Daoy (cell line): ENCODE results near the gene COL3A1. TPM values are rescaled to one million over a fixed set of nuclear protein-coding genes. Genes with fewer than 3 reads are reported as not detected.

Source experiments
- DNase-seq: peaks from one replicate; pipeline ENCODE4 v3.0.0-alpha.2; 2015; ENCODE audit warnings: low read depth
- total RNA-seq: library from RNA; depleted of rRNA; stranded (reverse); fragments of >200 nt; shearing (Covaris generic); gene quantifications from 2 replicates; pipeline ENCODE4 v1.2.3, GENCODE V29; 2014

The COL3A1 gene
- total RNA-seq, 1 experiment from 2014 or later, result 9.3 TPM

DNA sequence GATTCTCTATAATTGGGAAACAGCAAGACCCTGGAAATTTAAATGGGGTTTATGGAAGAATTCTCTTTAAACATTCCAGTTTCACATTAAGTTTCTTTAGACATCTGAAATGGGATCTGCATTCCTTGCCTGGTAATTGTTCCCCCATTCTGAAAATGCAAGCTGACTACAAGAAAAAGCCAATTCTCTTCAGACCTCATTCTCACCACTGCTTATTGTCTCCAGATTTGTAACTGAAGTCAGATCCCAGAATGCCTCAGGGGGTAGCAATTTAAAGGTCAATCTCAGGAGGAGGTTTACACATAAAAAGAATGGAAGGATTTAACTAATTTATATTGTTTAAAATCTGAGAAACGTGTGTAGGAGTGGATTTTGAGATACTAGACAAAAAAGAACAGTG is 41.2 kb downstream of the COL3A1 start:
- no peak for DNase-seq

DNA sequence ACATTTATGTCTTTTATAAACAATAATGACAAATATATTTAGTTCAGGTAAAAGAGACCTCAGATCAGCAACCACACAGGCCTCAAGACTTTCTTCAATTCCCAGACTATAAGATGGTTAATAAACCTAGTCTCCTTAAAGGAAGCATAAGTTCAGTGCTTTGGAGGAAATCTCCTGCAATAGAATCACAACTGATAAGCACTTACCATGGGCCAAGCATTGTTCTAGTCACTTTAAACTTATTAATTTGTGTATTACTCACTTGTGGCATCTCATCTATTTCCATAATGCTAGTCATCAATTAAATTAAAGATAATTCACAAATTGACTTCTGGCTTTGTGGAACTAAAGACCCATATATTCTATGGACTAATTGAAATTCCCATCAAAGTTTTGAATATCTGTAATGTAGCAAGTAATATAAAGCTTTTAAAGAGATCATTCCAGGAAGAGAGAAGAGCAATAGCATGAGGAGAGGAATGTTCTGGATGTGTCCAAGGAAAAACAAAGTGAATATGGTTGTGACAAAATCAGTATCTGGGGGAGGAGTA is 42.2 kb downstream of the COL3A1 start:
- DNase-seq, result no peak

DNA sequence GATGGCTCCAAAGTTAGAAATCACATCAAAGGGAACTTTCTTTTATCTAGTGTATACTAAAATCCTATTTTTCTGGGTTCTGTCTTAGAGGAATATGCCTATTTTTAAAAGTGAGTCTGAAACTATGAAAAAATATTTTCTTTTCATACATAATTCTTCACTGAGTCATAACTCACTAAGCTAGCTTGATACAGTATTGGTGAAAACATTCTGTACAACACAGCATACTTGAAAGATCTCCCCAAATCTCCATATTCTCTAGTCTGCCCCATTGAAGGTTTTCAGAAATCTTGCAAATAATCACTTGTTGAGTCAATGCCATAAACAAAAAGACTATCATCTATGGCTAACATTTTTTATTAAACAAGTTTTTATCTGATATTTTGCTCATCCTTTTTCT is 44.5 kb downstream of the COL3A1 start:
- no peak for DNase-seq

DNA sequence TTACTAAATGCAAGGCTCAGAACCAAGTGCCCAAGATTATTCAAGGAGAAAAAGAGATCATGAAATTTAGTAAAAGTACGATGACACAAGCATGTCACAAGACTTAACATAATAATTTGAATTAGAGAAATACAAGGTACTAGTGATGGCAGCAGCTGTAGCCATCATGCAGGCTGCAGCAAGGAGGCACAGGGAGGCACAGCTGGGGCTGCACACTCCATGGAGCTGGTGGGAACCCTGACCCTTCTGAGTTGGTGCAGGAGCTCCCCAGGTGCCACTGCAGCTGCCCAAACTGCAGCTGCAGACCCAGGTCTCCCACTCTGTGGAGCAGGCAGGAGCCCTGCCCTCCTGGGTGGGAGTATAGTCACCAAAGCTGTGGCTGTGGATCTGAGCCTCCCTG is 46.0 kb downstream of the COL3A1 start:
- no peak for DNase-seq

DNA sequence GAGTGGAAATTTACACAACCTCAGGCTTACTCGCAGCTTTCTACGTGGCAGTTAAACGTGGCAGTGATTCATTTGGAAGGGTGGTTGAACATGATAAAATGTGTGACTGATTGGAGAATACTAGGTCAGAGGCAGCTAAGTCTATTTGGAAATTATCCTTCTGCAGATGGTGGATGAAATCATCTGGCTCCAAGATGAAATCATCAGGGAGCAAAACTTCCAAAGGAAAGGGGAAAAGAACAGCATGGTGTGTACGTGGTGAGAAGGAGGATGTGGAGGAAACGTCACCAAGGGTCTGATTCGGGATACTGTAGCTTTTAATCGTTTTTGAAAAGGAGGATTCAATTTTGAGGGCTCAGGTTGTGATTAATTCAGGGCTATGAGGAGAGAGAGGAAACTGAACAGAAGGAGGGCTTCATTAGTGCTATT is 47.9 kb downstream of the COL3A1 start:
- DNase-seq, result peak; percentile 24

DNA sequence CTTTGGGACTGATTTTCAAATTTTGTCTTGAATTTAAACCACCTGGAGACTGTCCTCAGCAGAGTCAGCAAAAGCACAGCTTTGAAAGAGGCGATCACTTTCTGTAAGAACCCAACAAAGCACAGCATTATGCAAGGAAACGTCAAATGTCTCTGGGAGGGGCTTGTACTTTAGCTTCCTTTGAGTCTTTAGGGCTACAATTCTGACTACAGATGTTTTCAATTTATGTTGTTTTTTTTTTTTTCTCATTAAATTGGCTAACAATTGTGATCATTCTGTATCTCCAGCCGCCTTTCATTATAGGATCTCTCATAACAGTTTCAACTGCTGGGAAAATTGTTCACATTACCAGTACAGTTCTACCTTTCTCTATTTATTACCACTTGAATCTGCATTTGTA is 48.3 kb downstream of the COL3A1 start:
- DNase-seq, result no peak

DNA sequence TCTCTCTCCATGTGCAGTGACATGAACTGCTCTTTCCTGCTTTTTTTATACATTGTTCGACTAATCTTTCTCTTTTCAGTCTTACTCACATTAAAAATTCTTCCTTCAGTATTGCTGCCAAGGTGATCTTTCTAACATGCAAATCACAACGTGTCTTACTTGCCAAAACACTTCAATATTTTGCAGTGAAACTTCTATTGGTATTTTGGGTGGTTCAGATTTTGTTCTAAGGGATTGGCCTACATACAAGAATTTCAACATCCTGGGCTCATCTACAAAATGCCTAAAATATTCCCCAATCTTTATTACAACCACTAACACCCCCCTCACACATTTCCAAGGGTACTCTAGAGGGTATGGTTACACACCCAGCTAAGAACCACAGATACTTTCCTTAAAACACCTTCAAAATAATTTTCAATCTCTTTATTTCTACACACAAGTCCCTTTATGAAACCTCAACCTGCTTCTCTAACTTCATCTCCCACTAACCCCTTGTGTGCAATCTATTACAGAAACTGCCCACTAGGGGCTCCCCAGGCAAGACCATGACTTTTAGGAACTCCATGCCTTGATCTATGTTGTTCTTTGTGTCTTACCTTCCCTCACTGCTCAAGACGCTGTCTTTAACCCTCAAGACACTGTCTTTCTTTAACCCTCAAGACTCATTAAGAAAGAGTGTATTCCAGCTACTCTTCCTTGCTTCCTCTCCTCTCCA is 50.9 kb downstream of the COL3A1 start:
- DNase-seq, result peak; percentile 8

DNA sequence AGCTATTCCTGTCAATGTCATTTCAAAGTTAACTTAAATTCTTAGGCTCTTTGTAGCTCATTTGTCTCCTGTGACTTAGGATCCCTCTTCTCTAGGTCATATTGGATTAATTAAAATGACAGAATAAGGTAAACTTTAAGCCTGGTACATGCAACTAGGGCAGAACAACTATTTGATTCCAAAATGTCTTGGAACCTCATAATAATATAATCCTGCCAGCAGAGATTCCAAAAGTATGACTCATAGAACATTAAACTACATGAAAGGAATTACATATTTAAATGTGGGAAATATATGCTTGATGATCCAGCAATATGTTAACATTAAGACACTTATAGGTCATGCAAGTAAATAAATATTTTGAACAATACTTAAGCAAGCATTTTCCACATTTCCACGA is 63.3 kb downstream of the COL3A1 start:
- no peak for DNase-seq

DNA sequence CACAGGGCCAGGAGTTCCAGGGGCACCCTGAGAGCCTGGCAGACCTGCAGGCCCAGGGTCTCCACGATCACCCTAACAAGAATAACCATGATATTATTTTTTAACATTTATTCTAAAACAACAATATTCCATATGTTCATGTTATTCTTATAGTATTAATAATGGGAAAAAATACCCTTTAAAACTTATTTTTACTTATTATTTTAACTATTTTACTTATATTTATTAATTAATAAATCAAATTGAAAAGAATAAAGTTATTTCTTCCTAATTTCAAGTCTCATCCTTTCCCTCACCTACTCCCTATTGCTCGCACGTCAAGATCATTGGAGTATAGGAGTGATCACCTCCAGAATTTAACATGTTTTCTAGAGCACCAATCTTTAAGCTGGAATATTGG is 71.7 kb downstream of the COL3A1 start:
- DNase-seq, result no peak

DNA sequence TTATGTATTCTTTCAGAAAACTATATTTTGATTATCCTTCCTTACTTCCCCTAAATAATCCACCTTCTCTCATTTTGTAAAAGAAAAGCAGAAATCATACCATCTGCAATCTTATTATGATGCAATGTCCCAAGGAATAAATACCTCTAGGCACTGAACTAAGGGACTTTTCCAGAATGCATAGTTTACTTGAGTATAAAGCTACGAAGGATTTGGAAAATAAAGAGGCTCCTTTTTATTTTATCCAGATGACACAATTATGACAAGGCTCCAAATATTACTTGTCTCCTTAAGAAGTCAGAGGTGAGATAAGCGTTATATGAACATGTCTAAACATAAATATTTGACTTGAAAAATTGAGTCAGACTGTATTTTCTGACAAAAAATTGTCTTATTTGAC is 72.1 kb downstream of the COL3A1 start:
- DNase-seq, result no peak

DNA sequence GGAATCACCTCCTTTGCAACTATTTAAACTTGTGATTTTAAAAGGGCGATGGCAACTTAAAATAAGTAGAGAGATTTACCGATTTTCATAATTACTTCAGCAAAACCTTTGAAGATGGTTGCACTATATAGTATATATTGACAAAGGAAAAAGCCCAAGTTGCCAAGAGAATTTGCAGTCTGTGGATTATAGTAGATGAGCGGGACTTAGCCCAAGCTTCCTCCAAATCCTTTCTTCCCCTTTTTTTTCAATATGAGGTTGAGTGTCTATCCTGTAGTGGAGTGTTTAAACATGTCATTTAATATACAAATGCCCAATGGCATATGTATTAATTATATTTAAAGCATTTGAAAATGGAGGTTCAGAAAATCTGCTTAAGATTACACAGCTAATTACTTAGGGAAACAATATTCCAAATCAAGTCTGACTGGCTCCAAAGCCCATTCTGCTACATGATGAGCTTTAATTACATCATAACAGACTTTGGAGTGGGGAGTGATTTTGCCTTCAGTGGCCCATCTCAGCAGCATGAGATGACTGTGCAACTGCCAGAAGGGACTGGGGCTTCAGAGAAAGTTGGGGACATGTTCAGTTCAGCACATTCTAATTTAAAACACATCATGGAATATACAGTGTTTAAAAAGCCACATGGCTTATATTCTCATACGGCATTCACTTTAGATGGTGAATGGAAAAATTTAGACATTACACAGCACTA is 73.2 kb downstream of the COL3A1 start:
- no peak for DNase-seq

DNA sequence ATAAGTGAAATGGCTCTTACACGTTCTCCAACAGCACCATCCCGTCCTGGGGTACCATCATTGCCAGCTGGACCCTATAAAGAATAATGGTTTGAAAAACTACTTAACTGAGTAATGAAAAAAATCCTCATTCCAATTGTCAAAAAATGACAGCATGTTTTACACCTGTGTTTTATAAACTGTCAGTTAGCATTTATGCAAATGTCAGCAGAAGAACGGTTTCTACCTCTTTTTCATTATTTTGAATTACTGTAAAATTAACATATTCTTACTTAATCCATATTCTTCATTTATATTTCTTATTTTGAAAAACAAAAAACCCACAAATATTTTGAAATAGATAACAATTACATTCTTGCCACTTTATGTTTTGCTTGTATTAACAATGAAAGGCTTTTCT is 74.0 kb downstream of the COL3A1 start:
- no peak for DNase-seq

DNA sequence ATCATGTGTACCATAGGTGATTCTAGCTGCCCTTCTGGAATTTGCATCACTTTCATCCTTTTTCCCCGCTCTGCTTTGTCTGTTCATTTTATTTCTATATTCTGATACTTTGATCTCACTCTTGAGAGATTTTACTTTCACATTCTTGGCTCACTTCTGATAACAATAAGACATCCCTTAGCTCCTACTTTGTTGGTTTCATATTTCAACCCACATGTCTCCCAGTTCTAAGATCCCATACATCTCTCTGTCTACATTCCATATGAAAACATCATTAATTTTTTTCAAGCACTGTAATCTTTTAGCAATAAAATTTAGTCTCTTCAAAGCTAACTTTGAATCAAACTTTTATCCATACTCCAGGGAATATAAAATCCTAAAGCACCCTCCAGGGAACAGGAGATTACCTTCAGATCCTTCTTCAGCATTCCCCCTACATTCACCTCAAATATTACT is 75.6 kb downstream of the COL3A1 start:
- DNase-seq, result no peak

DNA sequence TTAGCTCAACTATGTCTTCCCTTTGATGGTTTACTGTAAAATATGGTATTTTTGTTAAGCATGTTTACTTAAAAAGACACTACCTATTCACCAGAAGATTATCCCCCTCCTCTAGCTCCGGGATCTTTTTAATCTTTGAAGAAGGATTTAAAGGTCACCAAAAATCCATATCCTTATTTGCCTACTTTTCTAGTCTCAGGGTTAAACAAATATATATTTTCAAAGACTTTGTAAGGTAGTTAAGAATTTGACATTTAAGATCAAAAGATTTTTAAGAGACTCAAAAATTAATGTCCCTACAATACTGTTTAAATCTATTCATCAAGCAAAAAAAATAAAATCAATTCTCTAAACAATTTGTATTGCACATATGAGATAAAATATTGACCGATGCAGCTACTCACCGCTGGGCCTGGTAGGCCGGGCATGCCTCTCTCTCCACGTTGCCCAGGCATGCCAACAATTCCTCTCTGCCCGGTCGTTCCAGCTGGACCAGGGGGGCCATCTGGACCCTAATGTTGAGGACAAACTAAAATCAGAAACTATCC is 76.1 kb downstream of the COL3A1 start:
- DNase-seq, result no peak

DNA sequence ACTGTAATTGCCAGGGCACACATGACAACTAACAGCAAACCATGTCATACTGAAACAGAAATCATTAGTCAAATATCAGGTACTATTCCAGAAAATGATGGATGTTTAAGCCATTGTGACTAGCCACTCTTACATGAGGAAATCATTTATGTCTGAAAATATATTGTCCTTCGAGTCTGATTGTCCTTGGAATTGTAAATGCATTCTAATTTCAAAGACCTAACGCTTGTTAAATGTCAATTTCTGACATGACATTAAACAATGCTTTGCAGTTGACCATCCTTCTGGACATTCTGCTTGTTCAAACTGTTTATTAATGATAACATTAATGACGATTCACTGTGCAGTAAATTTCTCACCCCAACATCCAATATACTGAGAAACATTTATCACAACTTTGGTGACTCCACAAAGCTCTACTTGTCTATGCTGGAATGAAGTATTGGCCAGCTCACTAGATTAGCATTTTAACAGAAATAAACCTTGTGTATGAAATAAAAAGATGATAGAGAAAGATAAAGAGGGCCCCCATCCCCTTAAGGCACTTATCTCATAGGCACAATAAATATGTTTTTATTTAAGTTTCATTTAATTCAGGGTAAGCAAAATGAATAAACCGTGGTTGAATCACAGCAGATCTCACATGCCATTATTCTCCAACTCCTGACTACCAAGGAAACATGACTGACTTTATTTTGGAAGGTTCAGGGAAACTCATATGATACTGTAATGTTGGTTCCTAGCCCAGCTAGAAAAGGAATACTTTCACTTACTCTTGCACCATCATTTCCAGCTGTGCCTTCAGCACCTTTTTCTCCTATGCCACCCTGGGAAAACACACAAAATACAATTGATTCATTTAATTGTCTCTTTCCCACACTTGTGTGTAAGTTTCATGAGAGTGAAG is 82.3 kb downstream of the COL3A1 start:
- DNase-seq, result no peak

DNA sequence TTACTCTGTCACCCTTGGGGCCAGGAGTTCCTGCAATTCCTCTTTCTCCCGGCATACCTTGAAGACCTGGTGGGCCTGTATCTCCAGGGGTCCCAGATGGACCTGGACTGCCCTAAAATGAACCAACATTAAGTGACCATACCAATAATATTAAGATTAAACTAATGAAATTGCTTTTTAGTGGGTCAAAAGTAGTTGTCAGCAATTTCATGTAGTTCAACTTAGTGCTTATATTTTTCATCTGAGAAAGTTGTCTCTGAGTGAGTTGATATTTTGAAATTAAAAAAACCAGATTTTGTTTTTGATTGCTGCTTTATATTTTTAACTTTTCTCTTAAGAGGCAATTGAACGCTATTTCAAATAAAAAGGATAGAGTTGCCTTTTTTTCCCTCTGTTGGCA is 83.1 kb downstream of the COL3A1 start:
- DNase-seq, result no peak

DNA sequence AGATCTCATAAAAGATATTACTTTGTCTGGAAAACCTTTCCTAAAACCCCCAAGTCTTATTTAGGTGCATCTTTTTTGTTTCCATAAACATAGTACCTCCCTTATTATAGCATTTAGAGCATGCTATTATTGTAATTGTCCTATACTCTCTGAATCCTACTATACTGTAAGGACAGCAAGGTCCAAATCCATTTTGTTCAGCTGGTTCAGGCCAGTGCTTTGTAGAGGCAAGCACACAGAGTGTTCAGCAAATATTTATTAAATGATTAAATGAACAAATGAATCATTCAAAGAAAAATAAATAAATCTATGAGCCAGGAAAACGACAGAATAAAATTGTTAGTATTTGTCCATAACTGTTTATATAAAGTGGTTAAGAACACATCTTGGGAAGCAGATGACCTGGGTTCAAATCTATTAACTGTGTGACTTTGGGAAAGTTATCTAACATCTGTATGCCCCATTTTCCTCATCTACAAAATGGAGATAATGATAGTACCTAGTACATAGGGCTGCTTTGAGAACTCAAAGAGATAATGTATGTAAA is 86.0 kb downstream of the COL3A1 start:
- no peak for DNase-seq
